ENCODE measurements around the gene DEFB131B. TPM values are rescaled to one million over a fixed set of nuclear protein-coding genes. Genes with fewer than 3 reads are reported as not detected.
"Not testable (repeated sequence)": the region's sequence is repeated elsewhere in the genome, so short reads cannot be mapped to it uniquely, and the experiment has no call there.

Gene DEFB131B
- total and polyA plus RNA-seq, 8 donors: 0.93 to 2.8 (median 2.4) TPM; not detected in 3

DNA sequence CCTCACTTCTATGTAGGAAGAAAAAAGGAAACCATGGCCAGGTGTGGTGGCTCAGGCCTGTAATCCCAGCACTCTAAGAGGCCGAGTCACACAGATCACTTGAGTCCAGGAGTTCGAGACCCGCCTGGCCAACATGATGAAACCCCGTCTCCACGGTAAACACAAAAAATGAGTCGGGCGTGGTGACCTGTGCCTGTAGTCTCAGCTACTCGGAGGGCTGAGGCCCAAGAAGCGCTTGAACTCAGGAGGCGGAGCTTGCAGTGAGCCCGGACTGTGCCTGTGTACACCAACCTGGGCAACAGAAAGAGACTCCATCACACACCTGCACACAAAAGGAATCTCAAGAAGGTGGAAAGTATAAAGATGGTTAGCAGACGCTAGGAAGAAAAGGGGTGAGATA, 17.7 kb downstream of the DEFB131B start:
- Histone ChIP-seq H3K9me3 (no peaks in the 10 kb centered on the region), H3K27me3 (no peaks in the 10 kb centered on the region), H3K36me3 (no peaks in the 10 kb centered on the region), H3K27ac (no peak overlapping the region), H3K4me1 (no peaks in the 10 kb centered on the region), H3K4me3 (no peak overlapping the region)
- no peak for ATAC-seq
- TF ChIP-seq, protein P1, sequence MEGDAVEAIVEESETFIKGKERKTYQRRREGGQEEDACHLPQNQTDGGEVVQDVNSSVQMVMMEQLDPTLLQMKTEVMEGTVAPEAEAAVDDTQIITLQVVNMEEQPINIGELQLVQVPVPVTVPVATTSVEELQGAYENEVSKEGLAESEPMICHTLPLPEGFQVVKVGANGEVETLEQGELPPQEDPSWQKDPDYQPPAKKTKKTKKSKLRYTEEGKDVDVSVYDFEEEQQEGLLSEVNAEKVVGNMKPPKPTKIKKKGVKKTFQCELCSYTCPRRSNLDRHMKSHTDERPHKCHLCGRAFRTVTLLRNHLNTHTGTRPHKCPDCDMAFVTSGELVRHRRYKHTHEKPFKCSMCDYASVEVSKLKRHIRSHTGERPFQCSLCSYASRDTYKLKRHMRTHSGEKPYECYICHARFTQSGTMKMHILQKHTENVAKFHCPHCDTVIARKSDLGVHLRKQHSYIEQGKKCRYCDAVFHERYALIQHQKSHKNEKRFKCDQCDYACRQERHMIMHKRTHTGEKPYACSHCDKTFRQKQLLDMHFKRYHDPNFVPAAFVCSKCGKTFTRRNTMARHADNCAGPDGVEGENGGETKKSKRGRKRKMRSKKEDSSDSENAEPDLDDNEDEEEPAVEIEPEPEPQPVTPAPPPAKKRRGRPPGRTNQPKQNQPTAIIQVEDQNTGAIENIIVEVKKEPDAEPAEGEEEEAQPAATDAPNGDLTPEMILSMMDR (IDR thresholded peaks at IDR 0.05): no peak
- intact Hi-C loops (cut with DNase I): no loop called here
- DNase-seq: no peak

DNA sequence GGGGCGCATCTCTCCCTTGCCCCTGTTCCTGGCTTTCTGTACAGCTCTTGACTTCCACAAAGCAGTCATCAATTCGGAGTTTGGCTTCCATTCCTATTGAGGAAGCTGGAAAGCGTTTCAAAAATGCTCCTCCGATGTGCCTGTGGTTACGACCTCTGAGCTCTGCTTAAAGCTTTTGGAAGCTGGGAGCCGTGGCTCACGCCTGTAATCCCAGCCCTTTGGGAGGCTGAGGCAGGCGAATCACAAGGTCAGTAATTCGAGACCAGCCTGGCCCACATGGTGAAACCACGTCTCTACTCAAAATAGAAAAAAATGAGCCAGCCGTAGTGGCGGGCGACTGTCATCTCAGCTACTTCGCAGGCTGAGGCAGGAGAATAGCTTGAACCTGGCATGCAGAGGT, 22.9 kb downstream of the DEFB131B start:
- peaks cover 0 to 11% of the 10 kb centered on the region in 2 donors for H3K36me3 ChIP-seq
- H3K9me3 ChIP-seq; H3K4me3 ChIP-seq; intact Hi-C loops (cut with DNase I); H3K27ac ChIP-seq; ATAC-seq; H3K4me1 ChIP-seq; H3K27me3 ChIP-seq: not testable (repeated sequence)
- peak in 1 of 4 donors; percentile 37 for DNase-seq

DNA sequence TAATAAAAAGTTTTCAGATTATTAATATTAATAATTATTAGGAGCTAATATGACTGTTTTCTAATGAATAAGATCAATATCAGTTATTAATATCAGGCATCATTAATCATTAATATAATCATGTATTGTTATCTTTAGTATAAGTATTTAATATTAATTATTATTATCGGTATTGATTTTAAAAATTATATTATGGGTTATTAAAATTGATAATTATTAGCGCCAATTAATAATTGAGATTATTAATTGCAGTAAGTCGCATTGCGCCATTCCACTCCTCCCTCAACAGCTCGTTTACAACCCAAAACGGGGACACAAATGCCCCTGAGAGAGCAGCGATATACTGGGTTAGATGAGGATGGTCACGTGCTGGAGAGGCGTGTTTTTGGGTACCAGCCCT, 30.0 kb downstream of the DEFB131B start:
- TF ChIP-seq, protein P1 (IDR thresholded peaks at IDR 0.05): no peak
- intact Hi-C loops (cut with DNase I): no loop called here
- Histone ChIP-seq H3K36me3 (peaks cover 0 to 27% of the 10 kb centered on the region in 2 donors), H3K27ac (no peak overlapping the region), H3K4me1 (no peaks in the 10 kb centered on the region), H3K9me3 (no peaks in the 10 kb centered on the region), H3K4me3 (no peak overlapping the region), H3K27me3 (no peaks in the 10 kb centered on the region)
- ATAC-seq (no peak), DNase-seq (no peak)

DNA sequence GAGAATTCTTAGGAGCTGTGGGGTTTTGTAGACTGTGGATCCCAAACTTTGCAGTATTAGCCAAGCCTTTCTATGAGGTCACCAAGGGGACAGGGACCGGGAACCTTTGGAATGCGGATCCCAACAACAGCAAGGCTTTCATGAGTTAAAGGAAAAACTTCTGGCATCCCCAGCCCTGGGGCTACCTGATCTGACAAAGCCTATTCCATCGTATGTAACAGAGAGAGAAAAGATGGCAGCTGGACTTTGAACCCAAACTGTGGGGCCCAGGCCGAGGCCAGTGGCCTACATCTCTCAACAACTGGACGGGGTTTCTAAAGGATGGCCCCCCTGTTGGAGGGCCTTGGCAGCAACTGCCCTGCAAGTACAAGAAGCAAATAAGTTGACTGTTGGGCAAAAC, 32.5 kb downstream of the DEFB131B start:
- H3K4me3 ChIP-seq; intact Hi-C loops (cut with DNase I); ATAC-seq; H3K27me3 ChIP-seq; H3K4me1 ChIP-seq; DNase-seq; H3K9me3 ChIP-seq; H3K27ac ChIP-seq: not testable (repeated sequence)
- H3K36me3 ChIP-seq: peaks cover 0 to 50% of the 10 kb centered on the region in 2 donors

DNA sequence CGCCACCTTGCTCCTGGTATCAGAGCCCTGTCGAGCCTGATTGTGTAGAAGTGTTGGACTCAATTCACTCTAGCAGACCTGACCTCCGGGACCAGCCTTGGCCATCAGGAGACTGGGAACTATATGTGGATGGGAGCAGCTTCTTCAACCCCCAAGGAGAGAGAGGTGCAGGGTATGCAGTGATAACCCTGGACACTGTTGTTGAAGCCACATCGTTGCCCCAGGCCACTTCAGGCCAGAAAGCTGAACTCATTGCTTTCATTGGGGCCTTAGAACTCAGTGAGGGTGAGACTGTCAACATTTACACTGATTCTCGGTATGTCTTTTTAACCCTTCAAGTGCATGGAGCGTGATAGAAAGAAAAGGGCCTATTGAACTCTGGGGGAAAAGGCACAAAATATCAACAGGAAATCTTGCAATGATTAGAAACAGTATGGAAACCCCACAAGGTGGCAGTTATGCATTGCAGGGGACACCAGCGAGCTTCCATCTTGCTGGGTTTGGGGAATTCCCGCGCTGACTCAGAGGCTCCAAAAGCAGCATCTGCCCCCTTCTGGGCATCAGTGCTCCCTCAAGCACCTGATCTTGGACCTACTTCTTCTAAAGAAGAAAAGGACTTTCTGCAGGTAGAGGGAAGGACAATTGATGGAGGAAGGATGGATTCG, 33.2 kb downstream of the DEFB131B start:
- H3K4me1 ChIP-seq; H3K4me3 ChIP-seq; intact Hi-C loops (cut with DNase I); ATAC-seq; H3K9me3 ChIP-seq; H3K27ac ChIP-seq; H3K27me3 ChIP-seq; DNase-seq: not testable (repeated sequence)
- H3K36me3 ChIP-seq: peaks cover 0 to 56% of the 10 kb centered on the region in 2 donors

DNA sequence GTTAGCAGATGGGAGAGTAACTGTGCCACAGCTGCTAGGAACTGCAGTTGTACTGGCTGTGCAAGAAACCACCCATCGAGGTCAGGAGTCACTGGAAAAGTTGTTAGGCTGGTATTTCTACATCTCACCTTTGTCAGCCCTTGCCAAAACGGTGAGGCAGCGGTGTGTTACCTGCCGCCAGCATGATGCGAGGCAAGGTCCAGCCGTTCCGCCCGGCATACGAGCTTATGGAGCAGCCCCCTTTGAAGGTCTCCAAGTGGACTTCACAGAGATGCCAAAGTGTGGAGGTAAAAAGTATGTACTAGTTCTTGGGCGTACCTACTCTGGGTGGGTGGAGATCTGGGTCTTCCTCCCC, 33.7 kb downstream of the DEFB131B start:
- intact Hi-C loops (cut with DNase I); ATAC-seq; H3K27ac ChIP-seq; DNase-seq; H3K9me3 ChIP-seq; H3K4me1 ChIP-seq; H3K4me3 ChIP-seq; H3K27me3 ChIP-seq: not testable (repeated sequence)
- H3K36me3 ChIP-seq: peaks cover 0 to 62% of the 10 kb centered on the region in 2 donors

DNA sequence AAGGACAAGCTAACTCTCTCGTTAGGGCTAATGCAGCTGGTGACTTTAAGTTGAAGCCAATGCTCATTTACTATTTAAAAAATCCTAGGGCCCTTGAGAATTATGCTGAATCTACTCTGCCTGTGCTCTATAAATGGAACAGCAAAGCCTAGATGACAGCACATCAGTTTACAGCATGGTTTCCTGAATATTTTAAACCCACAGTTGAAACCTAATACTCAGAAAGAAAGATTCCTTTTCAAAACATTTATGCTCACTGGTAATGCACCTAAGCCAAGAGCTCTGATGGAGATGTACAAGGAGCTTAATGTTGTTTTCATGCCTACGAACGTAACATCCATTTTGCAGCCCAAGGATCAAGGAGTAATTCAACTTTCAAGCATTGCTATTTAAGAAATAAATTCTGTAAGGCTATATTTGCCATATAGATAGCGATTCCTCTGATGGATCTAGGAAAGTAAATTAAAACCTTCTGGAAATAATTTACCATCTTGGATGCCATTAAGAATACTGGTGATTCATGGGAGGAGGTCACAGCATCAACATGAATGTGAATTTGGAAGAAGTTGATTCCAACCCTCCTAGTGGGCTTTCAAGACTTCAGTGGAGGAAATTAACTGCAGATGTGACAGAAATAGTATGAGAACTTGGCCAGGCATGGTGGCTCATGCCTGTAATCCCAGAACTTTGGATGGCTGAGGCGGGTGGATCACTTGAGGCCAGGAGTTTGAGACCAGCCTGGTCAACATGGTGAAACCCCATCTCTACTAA, 35.7 kb downstream of the DEFB131B start:
- Histone ChIP-seq H3K36me3 (peaks cover 0 to 80% of the 10 kb centered on the region in 2 donors), H3K9me3 (no peaks in the 10 kb centered on the region), H3K4me3 (no peak overlapping the region), H3K27me3 (no peaks in the 10 kb centered on the region), H3K27ac (no peak overlapping the region), H3K4me1 (no peaks in the 10 kb centered on the region)
- ATAC-seq (no peak), DNase-seq (no peak)
- TF ChIP-seq, protein P1 (IDR thresholded peaks at IDR 0.05): no peak
- intact Hi-C loops (cut with DNase I): no loop called here

Measured in left lung (tissue), 10 donors.